H1 (cell line): ENCODE data around the gene UHRF1. TPM values are rescaled to one million over a fixed set of nuclear protein-coding genes. Genes with fewer than 3 reads are reported as not detected.

ENCODE experiments used
- CTCF ChIA-PET: fragments of 300-600 bp; sonication (Branson Sonifier 250); formaldehyde crosslinking; loops from one replicate; lab custom pipeline; 2021; ENCODE audit not compliant: partially characterized antibody; lab: Charles Lee
- POLR2A ChIA-PET: fragments of 300-600 bp; sonication (Branson Sonifier 250); formaldehyde crosslinking; loops from one replicate; lab custom pipeline; 2021; ENCODE audit warnings: inconsistent platforms; ENCODE audit not compliant: partially characterized antibody; lab: Charles Lee
- DNase-seq, 2 experiments: peaks; one replicate each; pipeline versions ENCODE4 v3.0.0 to v3.0.0-alpha.2; 2010 to 2022; ENCODE audit warnings: low spot score in 2 of 2, low read depth in 1 of 2, mixed read lengths in 1 of 2
- FAIRE-seq: peaks from 2 replicates; lab custom pipeline; 2011; peaks lifted over from hg19 to GRCh38; lab: Jason Lieb, UNC
- H2AFZ ChIP-seq: 2 replicates; pipeline ENCODE4 v1.8.1; 2012; ENCODE audit warnings: low read length, inconsistent platforms
- H2AK5ac ChIP-seq: 2 replicates; pipeline ENCODE4 v1.6.1; 2013; ENCODE audit warnings: low read depth, low read length
- H2BK120ac ChIP-seq: replicated peaks from 2 replicates; pipeline ENCODE3; 2013; ENCODE audit warnings: low read depth, low read length, inconsistent platforms
- H2BK12ac ChIP-seq: 2 replicates; pipeline ENCODE4 v1.6.1; 2013; ENCODE audit warnings: low read depth, low read length
- H2BK15ac ChIP-seq: 2 replicates; pipeline ENCODE4 v1.6.1; 2013; ENCODE audit warnings: low read length
- H2BK20ac ChIP-seq: 2 replicates; pipeline ENCODE4 v1.6.1; 2013; ENCODE audit warnings: low read length
- H2BK5ac ChIP-seq: 2 replicates; pipeline ENCODE4 v1.6.1; 2013; ENCODE audit warnings: low read depth, low read length
- H3K14ac ChIP-seq: 2 replicates; pipeline ENCODE4 v1.6.1; 2013; ENCODE audit warnings: inconsistent platforms; ENCODE audit not compliant: insufficient read length
- H3K18ac ChIP-seq: 2 replicates; pipeline ENCODE4 v1.6.1; 2013; ENCODE audit warnings: low read length; ENCODE audit errors: extremely low read depth
- H3K23ac ChIP-seq: 2 replicates; pipeline ENCODE4 v1.6.1; 2013; ENCODE audit warnings: inconsistent platforms; ENCODE audit not compliant: insufficient read length
- H3K23me2 ChIP-seq: 2 replicates; pipeline ENCODE4 v1.6.1; 2013; ENCODE audit warnings: low read depth, low read length
- H3K27ac ChIP-seq: 2 replicates; pipeline ENCODE4 v1.6.1; 2011; ENCODE audit warnings: low read depth, low read length, inconsistent platforms
- H3K27me3 ChIP-seq, 4 experiments: replicated peaks in 1 of 4; 1 replicate in 1 of 4; 2 replicates in 3 of 4; pipeline versions ENCODE4 v1.6.1 to v1.8.1; 2011 to 2013; ENCODE audit warnings: low read length in 3 of 4, mild to moderate bottlenecking in 3 of 4, inconsistent platforms in 2 of 4, mixed read lengths in 2 of 4, moderate library complexity in 1 of 4; ENCODE audit not compliant: control insufficient read depth in 3 of 4, insufficient read depth in 3 of 4; ENCODE audit errors: extremely low read depth in 1 of 4
- H3K36me3 ChIP-seq, 4 experiments: 2 replicates each; pipeline versions ENCODE4 v1.6.1 to v1.8.1; 2011 to 2013; ENCODE audit warnings: mild to moderate bottlenecking in 4 of 4, low read length in 3 of 4, moderate library complexity in 2 of 4, control low read depth in 1 of 4, inconsistent platforms in 1 of 4; ENCODE audit not compliant: insufficient read depth in 4 of 4, control insufficient read depth in 2 of 4
- H3K4ac ChIP-seq: replicated peaks from 2 replicates; pipeline ENCODE3; 2013; ENCODE audit warnings: low read length, low read depth, mixed read lengths, inconsistent platforms; ENCODE audit not compliant: insufficient read length
- H3K4me1 ChIP-seq, 4 experiments: replicated peaks in 1 of 4; 1 replicate in 1 of 4; 2 replicates in 3 of 4; pipeline versions ENCODE4 v1.6.1 to v1.8.1; 2011 to 2013; ENCODE audit warnings: low read length in 3 of 4, inconsistent platforms in 2 of 4, mixed read lengths in 1 of 4; ENCODE audit not compliant: insufficient read depth in 4 of 4, control insufficient read depth in 3 of 4
- H3K4me2 ChIP-seq, 2 experiments: 2 replicates each; pipeline versions ENCODE4 v1.6.1 to v1.8.1; 2011 to 2013; ENCODE audit warnings: low read depth in 2 of 2, low read length in 2 of 2, control low read depth in 1 of 2, inconsistent platforms in 1 of 2, mild to moderate bottlenecking in 1 of 2; ENCODE audit not compliant: insufficient read depth in 1 of 2
- H3K4me3 ChIP-seq, 4 experiments: fragments of 200-600, 300-600 bp in 1 of 4; sonication (generic), shearing (Covaris generic), sonication (Bioruptor Twin) in 1 of 4; 2 replicates each; pipeline versions ENCODE4 v1.5.1 to v1.8.1; 2011 to 2016; ENCODE audit warnings: low read length in 4 of 4, low read depth in 3 of 4, control low read depth in 2 of 4, inconsistent platforms in 2 of 4, mild to moderate bottlenecking in 2 of 4, mixed read lengths in 1 of 4, moderate library complexity in 1 of 4; ENCODE audit not compliant: insufficient read depth in 2 of 4; ENCODE audit errors: extremely low read depth in 1 of 4
- H3K56ac ChIP-seq: replicated peaks from 2 replicates; pipeline ENCODE3; 2013; ENCODE audit warnings: low read depth, mild to moderate bottlenecking, mixed read lengths, low read length, inconsistent platforms; ENCODE audit not compliant: insufficient read length
- H3K79me1 ChIP-seq: 2 replicates; pipeline ENCODE4 v1.6.1; 2013; ENCODE audit warnings: low read depth, low read length, control low read depth
- H3K79me2 ChIP-seq, 2 experiments: 2 replicates each; pipeline versions ENCODE4 v1.6.1 to v1.8.1; 2012 to 2013; ENCODE audit warnings: low read length in 2 of 2, mild to moderate bottlenecking in 2 of 2, inconsistent platforms in 1 of 2; ENCODE audit not compliant: insufficient read depth in 2 of 2, control insufficient read depth in 1 of 2
- H3K9ac ChIP-seq, 4 experiments: replicated peaks in 1 of 4; 1 replicate in 1 of 4; 2 replicates in 3 of 4; pipeline versions ENCODE4 v1.6.1 to v1.8.1; 2011 to 2013; ENCODE audit warnings: low read depth in 3 of 4, low read length in 3 of 4, control low read depth in 2 of 4, mild to moderate bottlenecking in 2 of 4, moderate library complexity in 2 of 4, inconsistent platforms in 1 of 4; ENCODE audit errors: extremely low read depth in 1 of 4
- H3K9me3 ChIP-seq, 2 experiments: 2 replicates each; pipeline versions ENCODE4 v1.6.1 to v1.8.1; 2012 to 2013; ENCODE audit warnings: mild to moderate bottlenecking in 2 of 2, moderate library complexity in 2 of 2, control low read depth in 1 of 2, inconsistent platforms in 1 of 2, low read depth in 1 of 2, low read length in 1 of 2, mixed read lengths in 1 of 2; ENCODE audit not compliant: insufficient read depth in 2 of 2
- H4K20me1 ChIP-seq, 2 experiments: replicated peaks in 1 of 2; 2 replicates each; pipeline versions ENCODE3 to v1.8.1; 2011 to 2013; ENCODE audit warnings: inconsistent platforms in 2 of 2, low read length in 2 of 2, mild to moderate bottlenecking in 1 of 2; ENCODE audit not compliant: insufficient read depth in 2 of 2, control insufficient read depth in 1 of 2
- H4K5ac ChIP-seq: 2 replicates; pipeline ENCODE4 v1.6.1; 2013; ENCODE audit warnings: low read length, low read depth, mixed read lengths, inconsistent platforms; ENCODE audit not compliant: insufficient read length
- H4K8ac ChIP-seq: 2 replicates; pipeline ENCODE4 v1.8.0; 2013; ENCODE audit warnings: mild to moderate bottlenecking, moderate library complexity, low read length, inconsistent platforms; ENCODE audit not compliant: insufficient read depth; ENCODE audit errors: extremely low read depth
- H4K91ac ChIP-seq: replicated peaks from 2 replicates; pipeline ENCODE3; 2013; ENCODE audit warnings: low read length, mixed read lengths, inconsistent platforms; ENCODE audit not compliant: insufficient read length
- BRCA1 ChIP-seq: IDR thresholded peaks from 2 replicates; pipeline ENCODE4 v1.6.1; 2012; ENCODE audit warnings: low read depth, low read length, improper control_type of control experiment
- CHD1 ChIP-seq: IDR thresholded peaks from 2 replicates; pipeline ENCODE4 v1.6.1; 2012; ENCODE audit warnings: low read depth, low read length, improper control_type of control experiment
- JUND ChIP-seq: IDR thresholded peaks from 2 replicates; pipeline ENCODE4 v1.6.1; 2011; ENCODE audit warnings: mild to moderate bottlenecking, improper control_type of control experiment, low read length
- KDM4A ChIP-seq: IDR thresholded peaks from one replicate; pipeline ENCODE4 v1.7.1; 2012; ENCODE audit warnings: low read depth, mild to moderate bottlenecking, moderate library complexity, low read length, inconsistent platforms; ENCODE audit not compliant: severe bottlenecking
- NRF1 ChIP-seq: IDR thresholded peaks from 2 replicates; pipeline ENCODE4 v1.6.1; 2011; ENCODE audit warnings: mild to moderate bottlenecking, low read depth, low read length, improper control_type of control experiment
- RAD21 ChIP-seq, 2 experiments: IDR thresholded peaks in 1 of 2; conservative IDR thresholded peaks in 1 of 2; 2 replicates each; pipeline ENCODE4 v1.6.1; 2011; ENCODE audit warnings: low read depth in 2 of 2, low read length in 2 of 2, improper control_type of control experiment in 1 of 2, inconsistent platforms in 1 of 2, mild to moderate bottlenecking in 1 of 2, moderate library complexity in 1 of 2
- SAP30 ChIP-seq: fragments of 300-600 bp; sonication (generic); IDR thresholded peaks from 2 replicates; pipeline ENCODE4 v1.7.1; 2012; ENCODE audit warnings: low read length, moderate library complexity, mild to moderate bottlenecking, inconsistent platforms; ENCODE audit not compliant: insufficient read depth, insufficient replicate concordance
- SP1 ChIP-seq: IDR thresholded peaks from 2 replicates; pipeline ENCODE4 v1.6.1; 2011; ENCODE audit warnings: low read depth, low read length
- TCF12 ChIP-seq: IDR thresholded peaks from 2 replicates; pipeline ENCODE4 v1.6.1; 2011; ENCODE audit warnings: low read depth, mild to moderate bottlenecking, low read length
- WGBS, 2 experiments: shearing (Covaris generic) in 1 of 2; methylation state at CpG; one replicate each; pipeline versions ENCODE4 v1.1.6 to v1.1.7; 2013 to 2015; ENCODE audit warnings: low lambda C conversion rate in 2 of 2, mixed read lengths in 2 of 2, inconsistent platforms in 1 of 2, low coverage in 1 of 2, missing lambda C conversion rate in 1 of 2; ENCODE audit not compliant: insufficient replicate concordance in 2 of 2, insufficient coverage in 1 of 2, insufficient read length in 1 of 2; ENCODE audit errors: extremely low coverage in 1 of 2, missing lambda C conversion rate in 1 of 2; 5-methylcytosine and 5-hydroxymethylcytosine counted together
- polyA plus RNA-seq, 7 experiments: library from polyadenylated mRNA; depleted of rRNA in 3 of 7; stranded (reverse) in 5 of 7; unstranded in 2 of 7; fragments of >200 nt in 5 of 7; fragments of 200-250 nt in 2 of 7; gene quantifications; 1 replicate in 5 of 7; 2 replicates in 1 of 7; 4 replicates in 1 of 7; pipeline versions ENCODE4 v1.2.1 to v1.2.3, GENCODE V29; 2011 to 2013; ENCODE audit warnings: missing spikeins in 2 of 7, mixed read lengths in 2 of 7
- total RNA-seq: library from RNA; stranded (reverse); fragmentation: NEBNext Ultra II Directional; extraction: Animal tissue kit (Norgen Biotek cat#: 25700); gene quantifications from 2 replicates; pipeline ENCODE4 v1.2.1, GENCODE V29; 2021

Gene UHRF1
- total and polyA plus RNA-seq, 2 of the 8 experiments (the other 6 are each of a cell fraction or from before 2014, with no cell fraction given): 14.7 to 65.8 TPM

GRCh38 chr19:4986056-4986455 lies 76.8 kb downstream of the UHRF1 start:
- WGBS, 2 experiments: 89% methylated on average over 19 of the region's 19 CpGs; no CpG with 5 or more reads in 1 of the 2 experiments
- Histone ChIP-seq H3K4me1 (peaks cover 0 to 7% (median 3%) of the 10 kb centered on the region in 4 experiments; a peak in 4 of 7 replicates), H3K4me2 (no peak overlapping the region), H3K23me2 (no peaks in the 10 kb centered on the region), H3K4ac (no peak overlapping the region), H3K27me3 (no peaks in the 10 kb centered on the region), H4K91ac (no peak overlapping the region), H2BK120ac (no peak overlapping the region), H3K23ac (no peak overlapping the region), H3K18ac (no peak overlapping the region), H2BK20ac (no peak overlapping the region), H3K4me3 (no peak overlapping the region), H4K8ac (peak overlapping the region; percentile 92; the same call in 1 of the 2 replicates), H2AFZ (no peak overlapping the region), H2BK12ac (no peak overlapping the region), H3K14ac (no peak overlapping the region), H3K79me1 (peaks cover 16% of the 10 kb centered on the region), H2BK15ac (no peak overlapping the region), H2BK5ac (no peak overlapping the region; the same call in 1 of the 2 replicates), H3K56ac (no peak overlapping the region), H2AK5ac (no peak overlapping the region)
- no peak for DNase-seq
- FAIRE-seq: no peak
- POLR2A ChIA-PET: interaction anchor here (0.6 to 2.5 kb wide), 2 partner anchors 14 to 118 kb away, joined by 3 to 6 read pairs; no protein-coding TSS in a partner anchor
- CTCF ChIA-PET: interaction anchor here (0.6 to 4.6 kb wide), 13 partner anchors 10 to 340 kb away, joined by 3 to 32 read pairs (median 4); no protein-coding TSS in a partner anchor
- TF ChIP-seq CHD1 (no peak), BRCA1 (no peak), NRF1 (no peak), TCF12 (no peak), JUND (no peak), KDM4A (no peak), SAP30 (no peak), RAD21 (IDR thresholded peaks at IDR 0.05 in 1 of 2, conservative IDR thresholded peaks at IDR 0.05 in 1 of 2; ENCODE audit: low read depth in 2 of 2, low read length in 2 of 2) (no peak), SP1 (no peak)
- TF ChIP-seq, all 59 proteins: peak for 0
- no peaks in the 10 kb centered on the region for H3K9me3 ChIP-seq
- no peak overlapping the region for H4K5ac ChIP-seq
- H4K20me1 ChIP-seq: peaks cover 24 to 28% of the 10 kb centered on the region in 2 experiments
- H3K79me2 ChIP-seq: peaks cover 0 to 71% of the 10 kb centered on the region in 2 experiments; a peak in 2 of 4 replicates
- no peaks in the 10 kb centered on the region for H3K36me3 ChIP-seq
- H3K27ac ChIP-seq: no peak overlapping the region
- H3K9ac ChIP-seq: no peak overlapping the region
